Esophagus squamous epithelium (tissue), 4 donors: ENCODE measurements around the gene TRERF1.

Experiments used
- CTCF ChIP-seq, 6 experiments: fragments of 450-650 bp in 4 of 6; fragments of 200-600 bp in 2 of 6; sonication (generic) in 2 of 6; IDR thresholded peaks; one replicate each; pipeline ENCODE4 v1.5.1; 2016 to 2019; ENCODE audit warnings: antibody characterized with exemption in 6 of 6, mild to moderate bottlenecking in 4 of 6, moderate library complexity in 4 of 6
- POLR2A ChIP-seq, 4 donors: fragments of 450-650 bp; IDR thresholded peaks; one replicate each; pipeline ENCODE4 v1.6.1; 2017; ENCODE audit warnings: antibody characterized with exemption in 4 of 4, mild to moderate bottlenecking in 4 of 4, moderate library complexity in 3 of 4

DNA sequence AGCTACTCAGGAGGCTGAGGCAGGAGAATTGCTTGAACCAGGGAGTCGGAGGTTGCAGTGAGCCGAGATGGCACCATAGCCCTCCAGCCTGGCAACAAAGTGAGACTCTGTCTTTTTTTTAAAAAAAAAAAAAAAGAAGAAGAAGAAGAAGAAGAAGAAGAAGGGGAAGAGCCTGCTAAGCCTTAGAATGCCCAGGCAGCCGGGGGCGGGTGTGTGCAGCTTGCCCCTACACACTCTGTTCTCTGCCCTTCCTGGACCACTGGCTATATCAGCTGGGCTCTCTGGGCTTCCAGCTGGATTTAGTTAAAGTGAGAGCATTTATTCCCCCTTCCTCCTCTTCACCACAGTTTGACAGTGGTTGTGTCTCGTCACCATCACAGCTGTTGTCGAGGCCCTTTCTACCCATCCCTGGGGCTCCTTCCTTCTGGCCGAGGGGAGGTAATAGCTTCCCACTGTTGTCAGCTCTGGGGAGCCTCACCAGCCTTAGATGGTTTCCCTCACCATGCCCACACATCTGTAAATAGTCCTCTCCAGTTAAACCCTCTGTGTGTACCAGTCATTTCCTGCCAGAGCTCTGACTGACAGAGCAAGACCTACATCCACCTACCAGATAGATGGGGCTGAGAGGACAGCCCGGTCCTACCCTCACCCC lies 77.6 kb downstream of the TRERF1 start:
- TF ChIP-seq CTCF (IDR thresholded peaks at IDR 0.05) (no peak), POLR2A (IDR thresholded peaks at IDR 0.05) (no peak)
